Activated T-helper 1 cell treated with anti-CD3 and anti-CD28 coated beads, Interleukin-12 subunit alpha, Interleukin-12 subunit beta, Interleukin-2, Interleukin-4 antibody, amounts not matched to agents 30 ng/mL and 10 ng/mL and 1 ng/mL, durations not matched to agents 14 hours and 24 hours and 36 hours (primary cell): ENCODE data around the gene SERPIND1. TPM values are rescaled to one million over a fixed set of nuclear protein-coding genes. Genes with fewer than 3 reads are reported as not detected.

Experiments used
- DNase-seq: peaks from one replicate; pipeline ENCODE4 v3.0.0; 2021; ENCODE audit warnings: low spot score
- H3K27ac Mint-ChIP-seq: one replicate; pipeline ENCODE4 v1.8.0; 2021; ENCODE audit warnings: mild to moderate bottlenecking, mixed read lengths
- H3K27me3 Mint-ChIP-seq: one replicate; pipeline ENCODE4 v1.8.0; 2022; ENCODE audit warnings: mild to moderate bottlenecking, moderate library complexity, mixed read lengths; ENCODE audit not compliant: insufficient read depth
- H3K36me3 Mint-ChIP-seq: one replicate; pipeline ENCODE4 v1.8.0; 2021; ENCODE audit warnings: low read depth, mixed read lengths
- H3K4me1 Mint-ChIP-seq: one replicate; pipeline ENCODE4 v1.8.0; 2021; ENCODE audit warnings: low read depth, mixed read lengths
- H3K4me3 Mint-ChIP-seq: one replicate; pipeline ENCODE4 v1.8.0; 2021; ENCODE audit warnings: mild to moderate bottlenecking, moderate library complexity, mixed read lengths
- H3K9me3 Mint-ChIP-seq: one replicate; pipeline ENCODE4 v1.8.0; 2021; ENCODE audit warnings: mixed read lengths
- intact Hi-C: fragments of 100-400 bp; cut with micrococcal nuclease; formaldehyde crosslinking; loops from one replicate; pipeline ENCODE4 v1.15.1; 2024
- total RNA-seq: library from RNA; stranded (reverse); gene quantifications from 2 replicates; pipeline ENCODE4 v1.2.3, GENCODE V29; 2022

SERPIND1 gene
- total RNA-seq, 1 donor from 2014 or later = not detected

DNA sequence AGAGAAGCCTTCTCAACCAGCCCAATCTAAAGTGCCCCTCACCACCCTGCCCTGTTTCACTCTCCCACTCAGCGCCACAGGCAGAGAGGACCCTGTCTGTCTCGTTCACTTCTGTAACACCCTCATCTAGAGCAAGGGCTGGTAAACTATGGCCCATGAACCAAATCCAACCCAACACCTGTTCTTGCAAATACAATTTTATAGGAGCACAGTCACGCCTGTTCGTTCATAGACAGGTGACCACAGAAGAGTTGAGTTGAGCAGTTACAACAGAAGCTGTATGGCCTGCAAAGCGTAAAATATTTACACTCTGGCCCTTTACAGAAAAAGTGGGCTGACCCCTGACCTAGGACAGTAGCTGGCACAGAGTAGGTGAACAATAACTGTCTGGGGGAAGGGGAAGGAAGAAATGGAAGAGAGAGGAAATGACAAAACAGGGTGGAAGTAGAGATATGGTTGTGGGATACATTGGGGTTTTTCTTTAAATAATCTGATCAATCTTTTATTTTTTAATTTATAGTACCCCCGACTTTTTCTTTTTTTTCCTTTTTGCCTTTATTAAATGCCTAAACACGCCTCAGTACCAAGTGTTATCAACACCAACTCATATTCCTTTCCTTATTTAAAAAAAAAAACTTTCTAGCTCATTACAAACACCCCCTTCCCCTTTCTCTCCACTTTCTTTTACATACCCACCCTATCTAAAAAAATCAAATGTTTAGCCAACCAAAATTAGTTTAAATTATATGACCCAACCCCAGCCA lies 20.9 kb downstream of the SERPIND1 start:
- H3K27me3 Mint-ChIP-seq = no peaks in the 10 kb centered on the region
- H3K4me1 Mint-ChIP-seq = no peaks in the 10 kb centered on the region
- H3K36me3 Mint-ChIP-seq = peaks cover 46% of the 10 kb centered on the region
- H3K27ac Mint-ChIP-seq = no peak overlapping the region
- H3K9me3 Mint-ChIP-seq = no peaks in the 10 kb centered on the region
- intact Hi-C loops = no loop called here
- H3K4me3 Mint-ChIP-seq = no peak overlapping the region
- DNase-seq = no peak

DNA sequence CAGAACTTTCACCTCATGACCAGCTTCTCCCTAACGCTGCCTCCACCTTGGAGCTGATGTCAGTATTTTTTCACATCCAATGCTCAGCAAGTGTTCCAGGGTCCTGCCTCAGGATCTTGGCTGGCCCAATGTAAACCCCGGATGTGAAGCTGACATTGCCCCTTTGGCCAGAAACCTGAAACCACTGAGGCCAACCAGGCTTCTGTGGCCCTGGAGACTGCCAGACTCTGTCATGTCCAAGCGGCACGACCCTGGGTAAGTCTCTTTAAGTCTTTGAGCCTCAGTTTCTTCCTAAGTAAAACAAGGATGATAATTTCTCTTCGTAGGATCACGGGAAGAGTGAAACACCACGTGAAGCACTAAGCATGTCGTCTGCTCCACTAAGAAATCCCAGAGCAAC lies 22.8 kb downstream of the SERPIND1 start:
- no peak overlapping the region for H3K4me3 Mint-ChIP-seq
- H3K27ac Mint-ChIP-seq = no peak overlapping the region
- H3K4me1 Mint-ChIP-seq = no peaks in the 10 kb centered on the region
- H3K27me3 Mint-ChIP-seq = no peaks in the 10 kb centered on the region
- intact Hi-C loops = no loop called here
- DNase-seq = no peak
- peaks cover 48% of the 10 kb centered on the region for H3K36me3 Mint-ChIP-seq
- no peaks in the 10 kb centered on the region for H3K9me3 Mint-ChIP-seq

DNA sequence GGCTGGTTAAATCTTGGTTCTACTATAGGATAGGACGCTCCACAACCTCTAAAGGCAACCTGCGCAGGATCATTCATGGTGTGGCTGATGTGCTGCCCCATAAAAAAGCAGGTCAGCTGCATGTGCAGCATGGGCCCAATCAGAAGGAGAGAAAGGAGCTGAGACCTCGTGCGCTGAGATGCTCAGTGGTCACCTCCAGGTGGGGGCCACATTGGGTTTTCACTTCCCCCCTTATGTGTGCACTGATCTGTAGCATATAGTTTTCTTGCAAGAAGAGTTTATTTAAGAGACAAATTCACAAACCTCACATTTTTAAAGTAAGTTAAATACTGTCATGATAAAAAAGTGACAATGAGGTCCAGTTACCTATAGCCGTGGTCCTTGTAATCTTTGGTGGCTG lies 24.3 kb downstream of the SERPIND1 start:
- H3K36me3 Mint-ChIP-seq = peaks cover 50% of the 10 kb centered on the region
- no peaks in the 10 kb centered on the region for H3K27me3 Mint-ChIP-seq
- intact Hi-C loops = no loop called here
- no peak for DNase-seq
- H3K4me1 Mint-ChIP-seq = no peaks in the 10 kb centered on the region
- no peaks in the 10 kb centered on the region for H3K9me3 Mint-ChIP-seq
- H3K27ac Mint-ChIP-seq = no peak overlapping the region
- no peak overlapping the region for H3K4me3 Mint-ChIP-seq

DNA sequence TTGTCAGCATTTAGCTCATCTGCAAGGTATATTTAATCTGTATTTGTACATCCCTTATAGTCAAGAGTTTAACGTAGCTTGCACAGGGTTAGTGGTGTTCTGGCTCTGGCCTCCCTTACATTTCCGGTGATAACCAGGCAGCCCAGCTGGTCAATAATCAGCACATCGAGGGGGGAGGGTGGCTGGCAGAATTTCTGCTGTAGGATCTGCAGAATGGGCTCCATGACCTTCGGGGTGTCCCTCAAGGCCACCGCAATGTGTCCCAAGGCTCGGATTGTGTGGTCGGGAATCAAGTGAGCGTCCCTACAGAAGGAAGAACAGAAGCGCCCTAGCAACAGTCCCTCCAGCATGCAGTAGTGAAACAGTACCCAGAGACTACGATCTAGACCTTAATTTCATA lies 25.1 kb downstream of the SERPIND1 start:
- Mint-ChIP-seq H3K4me1 (no peaks in the 10 kb centered on the region), H3K4me3 (no peak overlapping the region), H3K27ac (no peak overlapping the region), H3K9me3 (no peaks in the 10 kb centered on the region), H3K27me3 (no peaks in the 10 kb centered on the region), H3K36me3 (peaks cover 50% of the 10 kb centered on the region)
- intact Hi-C loops = no loop called here
- no peak for DNase-seq

DNA sequence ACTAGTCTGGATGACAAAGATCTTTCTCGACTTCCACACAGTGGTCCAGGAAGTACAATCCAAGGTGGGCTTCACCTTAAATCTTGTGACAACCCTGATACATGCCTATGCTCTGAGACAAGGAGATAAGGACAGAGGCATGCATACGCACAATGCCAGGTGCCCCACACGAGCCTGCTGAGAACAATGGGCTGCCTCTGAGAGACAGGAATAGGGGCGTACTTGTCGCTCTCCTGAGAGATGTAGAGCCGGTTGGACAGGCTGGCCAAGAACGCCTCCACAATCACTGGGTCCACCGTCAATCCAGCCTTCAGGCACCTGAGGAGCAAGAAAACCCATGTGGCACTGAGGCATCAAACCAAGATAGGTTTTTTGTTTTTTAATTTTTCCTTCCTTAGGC lies 25.5 kb downstream of the SERPIND1 start:
- no peak for DNase-seq
- no peaks in the 10 kb centered on the region for H3K27me3 Mint-ChIP-seq
- no peak overlapping the region for H3K4me3 Mint-ChIP-seq
- intact Hi-C loops = no loop called here
- H3K9me3 Mint-ChIP-seq = no peaks in the 10 kb centered on the region
- no peak overlapping the region for H3K27ac Mint-ChIP-seq
- H3K4me1 Mint-ChIP-seq = no peaks in the 10 kb centered on the region
- peaks cover 53% of the 10 kb centered on the region for H3K36me3 Mint-ChIP-seq

DNA sequence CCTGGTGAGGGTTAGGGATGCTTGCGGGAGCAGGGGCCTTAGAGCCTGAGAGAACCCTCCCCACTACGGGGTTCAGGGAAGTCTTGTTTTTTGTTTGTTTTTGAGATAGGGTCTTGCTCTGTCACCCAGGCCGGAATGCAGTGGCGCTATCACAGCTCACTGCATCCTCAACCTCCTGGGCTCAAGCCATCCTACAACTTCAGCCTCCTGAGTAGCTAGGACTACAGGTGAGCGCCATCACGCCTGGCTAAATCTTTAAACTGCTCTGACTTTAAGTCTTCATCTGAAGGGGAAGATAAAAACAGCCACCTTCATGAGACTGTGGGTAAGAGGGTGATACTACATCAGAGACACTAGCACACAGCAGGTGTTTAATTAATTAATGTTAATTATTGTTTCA lies 28.5 kb downstream of the SERPIND1 start:
- Mint-ChIP-seq H3K4me1 (no peaks in the 10 kb centered on the region), H3K27ac (no peak overlapping the region), H3K27me3 (no peaks in the 10 kb centered on the region), H3K36me3 (peaks cover 52% of the 10 kb centered on the region), H3K4me3 (no peak overlapping the region), H3K9me3 (no peaks in the 10 kb centered on the region)
- intact Hi-C loops = no loop called here
- DNase-seq = no peak

DNA sequence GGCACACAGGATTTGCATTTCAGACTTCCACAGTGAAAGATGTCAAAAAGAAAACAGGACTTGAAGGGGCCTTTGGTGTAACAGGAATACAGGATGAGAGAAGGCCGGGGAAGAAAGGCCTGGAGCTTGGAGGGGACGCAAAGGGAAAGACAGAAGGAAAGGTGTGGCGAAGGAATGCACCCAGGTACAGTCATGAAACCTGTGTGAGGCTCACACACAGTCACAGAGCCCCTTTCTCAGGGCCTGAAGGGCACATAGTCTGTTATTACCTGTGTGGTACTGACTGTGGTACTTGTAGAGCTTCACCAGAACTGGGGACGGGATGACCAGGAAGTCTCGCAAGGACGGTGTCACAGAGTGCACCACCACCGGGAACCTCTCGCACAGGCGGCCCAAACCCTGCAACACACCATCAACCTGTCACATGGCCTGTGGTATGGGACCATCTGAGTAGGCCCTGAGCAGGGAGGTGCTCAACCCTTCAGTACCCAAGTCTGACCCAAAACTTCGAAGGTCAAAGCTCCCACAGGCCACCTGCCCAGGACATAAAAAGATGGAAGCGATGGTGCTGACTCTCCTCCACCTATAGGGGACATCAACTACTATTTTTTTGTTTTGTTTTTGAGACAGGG lies 29.1 kb downstream of the SERPIND1 start:
- no peak overlapping the region for H3K27ac Mint-ChIP-seq
- intact Hi-C loops = no loop called here
- DNase-seq = no peak
- H3K9me3 Mint-ChIP-seq = no peaks in the 10 kb centered on the region
- no peak overlapping the region for H3K4me3 Mint-ChIP-seq
- no peaks in the 10 kb centered on the region for H3K4me1 Mint-ChIP-seq
- H3K36me3 Mint-ChIP-seq = peaks cover 50% of the 10 kb centered on the region
- no peaks in the 10 kb centered on the region for H3K27me3 Mint-ChIP-seq

DNA sequence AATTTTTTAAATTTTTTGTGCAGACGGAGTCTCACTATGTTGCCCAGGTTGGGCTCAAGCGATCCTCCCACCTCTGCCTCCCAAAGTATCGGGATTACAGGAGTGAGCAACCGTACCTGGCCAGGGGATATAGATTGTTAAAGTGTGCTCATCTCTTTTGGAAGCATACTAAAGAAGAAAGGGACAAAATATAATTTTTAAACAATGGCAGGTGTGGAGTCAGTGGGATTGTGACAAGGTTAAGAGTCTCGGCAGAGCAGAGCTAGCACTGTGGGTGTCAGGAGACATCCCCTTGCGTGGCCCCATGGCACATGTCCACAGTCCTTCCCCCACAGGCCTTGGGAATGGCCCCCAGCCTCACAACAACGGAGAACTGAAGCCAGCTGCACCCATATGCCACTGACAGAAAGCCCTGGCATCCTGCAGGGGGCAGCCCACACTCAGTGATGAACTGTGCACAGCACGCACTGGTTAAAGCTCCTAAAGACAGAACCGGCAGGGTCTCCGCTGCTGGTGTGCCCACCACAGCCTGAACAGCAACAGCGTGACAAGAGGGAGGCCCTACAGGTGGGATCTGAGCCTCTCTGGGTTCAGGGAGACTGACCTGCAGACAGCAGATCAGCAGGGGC lies 29.9 kb downstream of the SERPIND1 start:
- intact Hi-C loops = no loop called here
- Mint-ChIP-seq H3K4me1 (no peaks in the 10 kb centered on the region), H3K27ac (no peak overlapping the region), H3K27me3 (no peaks in the 10 kb centered on the region), H3K9me3 (no peaks in the 10 kb centered on the region), H3K4me3 (no peak overlapping the region), H3K36me3 (peaks cover 47% of the 10 kb centered on the region)
- no peak for DNase-seq

DNA sequence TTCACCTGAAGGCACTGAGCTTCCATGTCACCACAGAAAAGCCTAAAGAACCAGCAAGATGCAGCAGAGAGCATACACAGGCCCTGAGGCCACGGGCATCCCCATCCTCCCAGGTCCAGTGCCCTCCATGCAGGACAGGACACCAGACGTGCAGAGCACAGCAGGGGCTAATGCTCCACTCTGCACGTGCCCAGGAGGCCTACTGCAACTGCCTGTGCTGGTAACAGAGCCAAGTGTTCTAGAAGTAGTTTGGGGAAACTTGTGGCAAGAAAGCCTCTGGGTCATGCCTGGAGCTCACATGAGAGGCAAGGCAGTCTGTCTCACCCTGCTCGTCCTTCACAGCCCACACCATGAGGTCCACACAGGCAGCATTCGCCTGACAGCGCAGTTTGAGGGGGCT lies 30.7 kb downstream of the SERPIND1 start:
- Mint-ChIP-seq H3K27me3 (no peaks in the 10 kb centered on the region), H3K27ac (no peak overlapping the region), H3K9me3 (no peaks in the 10 kb centered on the region), H3K4me1 (no peaks in the 10 kb centered on the region), H3K36me3 (peaks cover 44% of the 10 kb centered on the region), H3K4me3 (no peak overlapping the region)
- intact Hi-C loops = no loop called here
- no peak for DNase-seq

DNA sequence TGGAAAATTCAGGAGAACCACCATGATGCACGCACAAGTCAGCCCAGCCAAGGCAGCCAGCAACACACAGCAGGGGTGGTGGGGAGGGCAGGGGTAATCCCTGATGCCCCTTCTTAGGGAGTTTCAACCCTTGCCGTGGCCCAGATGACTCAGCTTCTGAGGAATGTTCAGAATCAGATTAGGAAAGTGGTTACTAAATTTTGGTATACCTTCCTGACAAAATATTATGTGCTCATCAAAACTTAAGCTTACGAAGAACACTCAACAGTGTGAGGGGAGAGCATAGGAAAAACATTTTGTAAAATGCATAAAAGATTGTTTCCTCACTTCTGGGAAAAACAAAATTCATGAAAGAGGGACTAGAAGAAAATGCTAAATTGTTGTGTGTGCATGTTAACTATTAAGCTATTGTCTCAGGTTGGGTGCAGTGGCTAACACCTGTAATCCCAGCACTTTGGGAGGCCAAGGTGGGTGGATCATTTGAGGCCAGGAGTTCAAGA lies 32.1 kb downstream of the SERPIND1 start:
- DNase-seq = no peak
- no peak overlapping the region for H3K27ac Mint-ChIP-seq
- peaks cover 8% of the 10 kb centered on the region for H3K4me1 Mint-ChIP-seq
- H3K4me3 Mint-ChIP-seq = no peak overlapping the region
- peaks cover 40% of the 10 kb centered on the region for H3K36me3 Mint-ChIP-seq
- no peaks in the 10 kb centered on the region for H3K9me3 Mint-ChIP-seq
- intact Hi-C loops = no loop called here
- H3K27me3 Mint-ChIP-seq = no peaks in the 10 kb centered on the region

DNA sequence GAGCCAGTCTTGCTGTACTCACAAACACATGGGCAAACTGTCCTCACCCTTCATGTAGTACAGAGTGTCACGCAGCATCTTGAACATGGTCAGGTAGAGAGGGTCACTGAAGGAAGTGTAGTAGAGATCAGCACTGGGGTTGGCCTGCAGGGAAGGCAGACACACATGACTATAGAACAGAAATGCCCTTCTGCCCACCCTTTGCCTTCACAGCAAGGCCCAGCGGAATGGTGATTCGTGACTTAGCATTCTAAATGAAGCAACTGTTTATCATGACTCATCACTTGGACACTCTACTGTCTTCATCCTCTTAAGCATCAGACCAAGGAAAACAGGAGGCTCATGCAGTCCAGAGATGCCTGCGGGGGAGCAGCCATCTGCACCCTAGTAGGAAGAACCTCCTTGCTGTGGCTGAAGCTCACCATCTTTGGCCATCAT lies 33.4 kb downstream of the SERPIND1 start:
- no peak overlapping the region for H3K27ac Mint-ChIP-seq
- no peak overlapping the region for H3K4me3 Mint-ChIP-seq
- no peaks in the 10 kb centered on the region for H3K27me3 Mint-ChIP-seq
- DNase-seq = no peak
- H3K9me3 Mint-ChIP-seq = no peaks in the 10 kb centered on the region
- intact Hi-C loops = no loop called here
- H3K4me1 Mint-ChIP-seq = peaks cover 15% of the 10 kb centered on the region
- H3K36me3 Mint-ChIP-seq = peaks cover 41% of the 10 kb centered on the region

DNA sequence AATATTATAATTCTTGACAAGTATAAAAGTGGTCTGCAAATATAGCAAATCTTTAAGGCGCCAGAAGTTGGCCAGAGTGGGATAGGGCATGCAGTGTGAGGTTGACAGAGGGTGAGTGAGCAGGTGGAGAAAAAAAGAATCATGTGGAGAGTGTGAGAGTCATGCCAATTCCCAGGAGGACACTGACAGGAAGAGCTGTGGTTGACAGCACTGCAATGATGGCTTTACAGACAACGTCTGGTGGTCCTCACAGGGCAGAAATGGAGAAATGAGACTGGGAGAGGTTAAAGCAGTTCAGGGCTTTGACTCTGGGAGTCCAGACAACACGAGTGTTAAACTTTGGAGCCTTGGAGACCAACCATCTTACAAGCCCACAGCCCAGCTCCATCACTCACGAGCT lies 34.9 kb downstream of the SERPIND1 start:
- peak overlapping the region; percentile 25 for H3K27ac Mint-ChIP-seq
- no peaks in the 10 kb centered on the region for H3K9me3 Mint-ChIP-seq
- H3K27me3 Mint-ChIP-seq = no peaks in the 10 kb centered on the region
- no peak for DNase-seq
- H3K36me3 Mint-ChIP-seq = peaks cover 48% of the 10 kb centered on the region
- H3K4me3 Mint-ChIP-seq = no peak overlapping the region
- H3K4me1 Mint-ChIP-seq = peaks cover 15% of the 10 kb centered on the region
- intact Hi-C loops = no loop called here

DNA sequence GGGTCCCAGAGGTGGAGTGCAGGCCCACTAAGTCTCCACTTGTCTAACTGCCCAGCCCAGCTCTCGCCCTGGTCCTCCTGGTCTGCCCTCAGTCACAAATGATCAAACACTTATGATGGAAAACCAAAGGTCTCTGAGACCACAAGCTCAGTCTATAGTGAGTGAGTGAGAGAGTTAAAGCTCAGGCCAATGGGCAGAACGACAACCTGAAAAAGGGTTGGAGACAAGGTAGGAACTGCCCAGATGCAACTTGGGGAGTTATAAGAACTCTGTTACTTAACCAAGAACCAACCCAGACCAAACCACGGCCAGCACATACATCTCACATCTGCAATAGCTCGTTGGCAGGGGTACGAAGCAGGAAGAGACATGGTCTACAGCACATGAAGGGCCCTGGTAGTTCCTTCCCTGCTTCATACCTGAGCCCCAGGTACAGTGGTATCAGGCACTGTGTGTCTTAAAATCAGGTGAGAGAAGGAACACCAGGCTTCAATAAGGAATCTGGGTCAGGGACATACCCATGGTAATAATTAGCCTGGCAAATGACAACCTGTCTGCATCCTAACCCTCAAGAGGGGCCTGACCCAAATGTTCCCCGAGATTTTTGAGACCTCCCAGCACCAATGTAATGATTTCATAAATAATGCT lies 35.7 kb downstream of the SERPIND1 start:
- Mint-ChIP-seq H3K4me3 (no peak overlapping the region), H3K27ac (no peak overlapping the region), H3K9me3 (no peaks in the 10 kb centered on the region), H3K4me1 (peaks cover 15% of the 10 kb centered on the region), H3K27me3 (no peaks in the 10 kb centered on the region), H3K36me3 (peaks cover 44% of the 10 kb centered on the region)
- intact Hi-C loops = no loop called here
- DNase-seq = no peak
